GM23338 (cell line): ENCODE data around the gene AXL.

Experiments used
- TF ChIP-seq, protein P1 (sequence below), 2 experiments: fragments of 200-600 bp in 1 of 2; sonication (generic) in 1 of 2; conservative IDR thresholded peaks; 2 replicates each; pipeline versions ENCODE4 v1.5.1 to v1.6.1; 2016 to 2017; ENCODE audit warnings: antibody characterized with exemption in 2 of 2, low read depth in 2 of 2, mild to moderate bottlenecking in 2 of 2, moderate library complexity in 1 of 2
- TF ChIP-seq, protein P2 (sequence below): fragments of 250-450 bp; sonication (Bioruptor Pico); IDR thresholded peaks from 2 replicates; pipeline ENCODE4 v1.5.0; 2020; ENCODE audit warnings: mild to moderate bottlenecking, moderate library complexity

DNA sequence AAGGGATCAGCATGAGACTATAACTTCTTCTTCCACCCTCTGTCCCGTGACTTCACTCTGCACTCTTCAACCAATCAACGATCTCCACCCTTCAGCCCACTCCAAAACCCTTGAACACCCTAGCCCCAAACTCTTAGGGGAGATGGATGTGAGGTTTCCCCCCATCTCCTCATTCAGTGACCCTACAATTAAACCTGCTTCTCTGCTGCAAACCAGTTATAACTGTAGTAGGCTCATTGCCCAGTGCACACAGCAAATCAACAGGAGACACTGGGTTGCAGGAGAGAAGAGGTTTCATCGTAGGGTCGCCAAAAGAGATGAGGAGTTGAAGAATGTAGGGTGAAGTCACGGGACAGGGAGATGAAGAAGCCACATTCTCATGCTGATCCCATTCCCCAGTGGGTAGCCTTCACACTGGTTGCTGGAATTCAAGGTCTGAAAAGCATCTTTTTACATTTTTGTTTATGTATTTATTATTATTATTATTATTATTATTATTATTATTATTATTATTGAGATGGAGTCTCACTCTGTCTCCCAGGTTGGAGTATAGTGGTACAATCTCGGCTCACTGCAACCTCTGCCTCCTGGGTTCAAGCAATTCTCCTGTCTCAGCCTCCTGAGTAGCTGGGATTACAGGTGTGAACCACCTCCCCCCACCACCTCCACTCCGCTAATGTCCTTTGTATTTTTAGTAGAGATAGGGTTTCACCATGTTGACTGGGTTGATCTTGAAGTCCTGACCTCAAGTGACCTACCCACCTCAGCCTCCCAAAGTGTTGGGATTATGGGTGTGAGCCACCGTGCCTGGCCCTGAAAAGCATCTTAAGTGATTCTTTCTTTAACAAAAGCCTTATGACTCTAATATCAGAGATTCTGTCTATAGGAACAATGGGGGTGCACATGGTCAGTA, 31.8 kb upstream of the AXL start:
- TF ChIP-seq, protein P1, sequence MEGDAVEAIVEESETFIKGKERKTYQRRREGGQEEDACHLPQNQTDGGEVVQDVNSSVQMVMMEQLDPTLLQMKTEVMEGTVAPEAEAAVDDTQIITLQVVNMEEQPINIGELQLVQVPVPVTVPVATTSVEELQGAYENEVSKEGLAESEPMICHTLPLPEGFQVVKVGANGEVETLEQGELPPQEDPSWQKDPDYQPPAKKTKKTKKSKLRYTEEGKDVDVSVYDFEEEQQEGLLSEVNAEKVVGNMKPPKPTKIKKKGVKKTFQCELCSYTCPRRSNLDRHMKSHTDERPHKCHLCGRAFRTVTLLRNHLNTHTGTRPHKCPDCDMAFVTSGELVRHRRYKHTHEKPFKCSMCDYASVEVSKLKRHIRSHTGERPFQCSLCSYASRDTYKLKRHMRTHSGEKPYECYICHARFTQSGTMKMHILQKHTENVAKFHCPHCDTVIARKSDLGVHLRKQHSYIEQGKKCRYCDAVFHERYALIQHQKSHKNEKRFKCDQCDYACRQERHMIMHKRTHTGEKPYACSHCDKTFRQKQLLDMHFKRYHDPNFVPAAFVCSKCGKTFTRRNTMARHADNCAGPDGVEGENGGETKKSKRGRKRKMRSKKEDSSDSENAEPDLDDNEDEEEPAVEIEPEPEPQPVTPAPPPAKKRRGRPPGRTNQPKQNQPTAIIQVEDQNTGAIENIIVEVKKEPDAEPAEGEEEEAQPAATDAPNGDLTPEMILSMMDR (conservative IDR thresholded peaks at IDR 0.05; ENCODE audit: low read depth in 2 of 2), result no peak
- TF ChIP-seq, protein P2, sequence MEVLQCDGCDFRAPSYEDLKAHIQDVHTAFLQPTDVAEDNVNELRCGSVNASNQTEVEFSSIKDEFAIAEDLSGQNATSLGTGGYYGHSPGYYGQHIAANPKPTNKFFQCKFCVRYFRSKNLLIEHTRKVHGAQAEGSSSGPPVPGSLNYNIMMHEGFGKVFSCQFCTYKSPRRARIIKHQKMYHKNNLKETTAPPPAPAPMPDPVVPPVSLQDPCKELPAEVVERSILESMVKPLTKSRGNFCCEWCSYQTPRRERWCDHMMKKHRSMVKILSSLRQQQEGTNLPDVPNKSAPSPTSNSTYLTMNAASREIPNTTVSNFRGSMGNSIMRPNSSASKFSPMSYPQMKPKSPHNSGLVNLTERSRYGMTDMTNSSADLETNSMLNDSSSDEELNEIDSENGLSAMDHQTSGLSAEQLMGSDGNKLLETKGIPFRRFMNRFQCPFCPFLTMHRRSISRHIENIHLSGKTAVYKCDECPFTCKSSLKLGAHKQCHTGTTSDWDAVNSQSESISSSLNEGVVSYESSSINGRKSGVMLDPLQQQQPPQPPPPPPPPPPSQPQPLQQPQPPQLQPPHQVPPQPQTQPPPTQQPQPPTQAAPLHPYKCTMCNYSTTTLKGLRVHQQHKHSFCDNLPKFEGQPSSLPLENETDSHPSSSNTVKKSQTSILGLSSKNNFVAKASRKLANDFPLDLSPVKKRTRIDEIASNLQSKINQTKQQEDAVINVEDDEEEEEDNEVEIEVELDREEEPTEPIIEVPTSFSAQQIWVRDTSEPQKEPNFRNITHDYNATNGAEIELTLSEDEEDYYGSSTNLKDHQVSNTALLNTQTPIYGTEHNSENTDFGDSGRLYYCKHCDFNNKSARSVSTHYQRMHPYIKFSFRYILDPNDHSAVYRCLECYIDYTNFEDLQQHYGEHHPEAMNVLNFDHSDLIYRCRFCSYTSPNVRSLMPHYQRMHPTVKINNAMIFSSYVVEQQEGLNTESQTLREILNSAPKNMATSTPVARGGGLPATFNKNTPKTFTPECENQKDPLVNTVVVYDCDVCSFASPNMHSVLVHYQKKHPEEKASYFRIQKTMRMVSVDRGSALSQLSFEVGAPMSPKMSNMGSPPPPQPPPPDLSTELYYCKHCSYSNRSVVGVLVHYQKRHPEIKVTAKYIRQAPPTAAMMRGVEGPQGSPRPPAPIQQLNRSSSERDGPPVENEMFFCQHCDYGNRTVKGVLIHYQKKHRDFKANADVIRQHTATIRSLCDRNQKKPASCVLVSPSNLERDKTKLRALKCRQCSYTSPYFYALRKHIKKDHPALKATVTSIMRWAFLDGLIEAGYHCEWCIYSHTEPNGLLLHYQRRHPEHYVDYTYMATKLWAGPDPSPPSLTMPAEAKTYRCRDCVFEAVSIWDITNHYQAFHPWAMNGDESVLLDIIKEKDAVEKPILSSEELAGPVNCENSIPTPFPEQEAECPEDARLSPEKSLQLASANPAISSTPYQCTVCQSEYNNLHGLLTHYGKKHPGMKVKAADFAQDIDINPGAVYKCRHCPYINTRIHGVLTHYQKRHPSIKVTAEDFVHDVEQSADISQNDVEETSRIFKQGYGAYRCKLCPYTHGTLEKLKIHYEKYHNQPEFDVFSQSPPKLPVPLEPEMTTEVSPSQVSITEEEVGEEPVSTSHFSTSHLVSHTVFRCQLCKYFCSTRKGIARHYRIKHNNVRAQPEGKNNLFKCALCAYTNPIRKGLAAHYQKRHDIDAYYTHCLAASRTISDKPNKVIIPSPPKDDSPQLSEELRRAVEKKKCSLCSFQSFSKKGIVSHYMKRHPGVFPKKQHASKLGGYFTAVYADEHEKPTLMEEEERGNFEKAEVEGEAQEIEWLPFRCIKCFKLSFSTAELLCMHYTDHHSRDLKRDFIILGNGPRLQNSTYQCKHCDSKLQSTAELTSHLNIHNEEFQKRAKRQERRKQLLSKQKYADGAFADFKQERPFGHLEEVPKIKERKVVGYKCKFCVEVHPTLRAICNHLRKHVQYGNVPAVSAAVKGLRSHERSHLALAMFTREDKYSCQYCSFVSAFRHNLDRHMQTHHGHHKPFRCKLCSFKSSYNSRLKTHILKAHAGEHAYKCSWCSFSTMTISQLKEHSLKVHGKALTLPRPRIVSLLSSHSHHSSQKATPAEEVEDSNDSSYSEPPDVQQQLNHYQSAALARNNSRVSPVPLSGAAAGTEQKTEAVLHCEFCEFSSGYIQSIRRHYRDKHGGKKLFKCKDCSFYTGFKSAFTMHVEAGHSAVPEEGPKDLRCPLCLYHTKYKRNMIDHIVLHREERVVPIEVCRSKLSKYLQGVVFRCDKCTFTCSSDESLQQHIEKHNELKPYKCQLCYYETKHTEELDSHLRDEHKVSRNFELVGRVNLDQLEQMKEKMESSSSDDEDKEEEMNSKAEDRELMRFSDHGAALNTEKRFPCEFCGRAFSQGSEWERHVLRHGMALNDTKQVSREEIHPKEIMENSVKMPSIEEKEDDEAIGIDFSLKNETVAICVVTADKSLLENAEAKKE, result peak; percentile 59; the same call in 1 of the 2 replicates
